Thyroid gland (tissue), 4 donors: Measurements from ENCODE around the gene RAPGEF4.

Experiments used
- CTCF ChIP-seq, 6 experiments: fragments of 200-600 bp in 3 of 6; fragments of 450-650 bp in 3 of 6; sonication (generic) in 3 of 6; IDR thresholded peaks; one replicate each; pipeline ENCODE4 v1.5.1; 2016 to 2019; ENCODE audit warnings: antibody characterized with exemption in 6 of 6, mild to moderate bottlenecking in 2 of 6, inconsistent platforms in 1 of 6, moderate library complexity in 1 of 6
- POLR2A ChIP-seq, 2 donors: fragments of 450-650 bp; IDR thresholded peaks; one replicate each; pipeline ENCODE4 v1.6.1; 2017; ENCODE audit warnings: antibody characterized with exemption in 2 of 2, mild to moderate bottlenecking in 2 of 2, moderate library complexity in 1 of 2

- TF ChIP-seq CTCF (IDR thresholded peaks at IDR 0.05), result no peak
- no peak for TF ChIP-seq POLR2A (IDR thresholded peaks at IDR 0.05)
These were observed 309.5 kb downstream of the RAPGEF4 start for GRCh38 chr2:173045181-173045580.
